Epithelial cell of esophagus (primary cell): ENCODE measurements around the gene TPM1.

ENCODE experiments used
- DNase-seq: peaks from one replicate; pipeline ENCODE4 v3.0.0; 2010; ENCODE audit warnings: low read depth
- H3K4me3 ChIP-seq: 2 replicates; pipeline ENCODE4 v1.5.1; 2011; ENCODE audit warnings: mild to moderate bottlenecking, low read length, control low read depth
- TF ChIP-seq, protein P1 (sequence below): IDR thresholded peaks from 2 replicates; pipeline ENCODE4 v1.5.1; 2011; ENCODE audit warnings: low read depth, mild to moderate bottlenecking, low read length, control low read depth, inconsistent platforms; ENCODE audit not compliant: insufficient read depth; ENCODE audit errors: missing control alignments

The TPM1 gene

DNA sequence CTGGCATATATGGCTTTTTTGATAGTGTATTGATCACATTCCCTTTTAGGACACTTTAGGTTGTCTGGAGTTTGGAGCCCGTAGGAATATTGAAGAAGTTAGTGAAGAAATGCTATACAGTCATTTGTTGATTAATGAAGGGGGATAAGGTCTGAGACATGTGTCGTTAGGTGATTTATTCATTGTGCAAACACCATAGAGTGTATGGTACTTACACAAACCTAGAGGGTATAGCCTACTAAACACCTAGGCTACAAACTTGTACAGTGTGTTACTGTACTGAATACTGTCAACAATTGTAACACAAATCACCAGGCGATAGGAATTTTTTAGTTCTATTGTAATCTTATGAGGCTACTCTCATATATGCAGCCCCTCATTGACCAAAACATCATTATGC is 3.3 kb downstream of the TPM1 start:
- peak overlapping the region; percentile 91 for H3K4me3 ChIP-seq
- TF ChIP-seq, protein P1, sequence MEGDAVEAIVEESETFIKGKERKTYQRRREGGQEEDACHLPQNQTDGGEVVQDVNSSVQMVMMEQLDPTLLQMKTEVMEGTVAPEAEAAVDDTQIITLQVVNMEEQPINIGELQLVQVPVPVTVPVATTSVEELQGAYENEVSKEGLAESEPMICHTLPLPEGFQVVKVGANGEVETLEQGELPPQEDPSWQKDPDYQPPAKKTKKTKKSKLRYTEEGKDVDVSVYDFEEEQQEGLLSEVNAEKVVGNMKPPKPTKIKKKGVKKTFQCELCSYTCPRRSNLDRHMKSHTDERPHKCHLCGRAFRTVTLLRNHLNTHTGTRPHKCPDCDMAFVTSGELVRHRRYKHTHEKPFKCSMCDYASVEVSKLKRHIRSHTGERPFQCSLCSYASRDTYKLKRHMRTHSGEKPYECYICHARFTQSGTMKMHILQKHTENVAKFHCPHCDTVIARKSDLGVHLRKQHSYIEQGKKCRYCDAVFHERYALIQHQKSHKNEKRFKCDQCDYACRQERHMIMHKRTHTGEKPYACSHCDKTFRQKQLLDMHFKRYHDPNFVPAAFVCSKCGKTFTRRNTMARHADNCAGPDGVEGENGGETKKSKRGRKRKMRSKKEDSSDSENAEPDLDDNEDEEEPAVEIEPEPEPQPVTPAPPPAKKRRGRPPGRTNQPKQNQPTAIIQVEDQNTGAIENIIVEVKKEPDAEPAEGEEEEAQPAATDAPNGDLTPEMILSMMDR, result no peak
- DNase-seq, result no peak

DNA sequence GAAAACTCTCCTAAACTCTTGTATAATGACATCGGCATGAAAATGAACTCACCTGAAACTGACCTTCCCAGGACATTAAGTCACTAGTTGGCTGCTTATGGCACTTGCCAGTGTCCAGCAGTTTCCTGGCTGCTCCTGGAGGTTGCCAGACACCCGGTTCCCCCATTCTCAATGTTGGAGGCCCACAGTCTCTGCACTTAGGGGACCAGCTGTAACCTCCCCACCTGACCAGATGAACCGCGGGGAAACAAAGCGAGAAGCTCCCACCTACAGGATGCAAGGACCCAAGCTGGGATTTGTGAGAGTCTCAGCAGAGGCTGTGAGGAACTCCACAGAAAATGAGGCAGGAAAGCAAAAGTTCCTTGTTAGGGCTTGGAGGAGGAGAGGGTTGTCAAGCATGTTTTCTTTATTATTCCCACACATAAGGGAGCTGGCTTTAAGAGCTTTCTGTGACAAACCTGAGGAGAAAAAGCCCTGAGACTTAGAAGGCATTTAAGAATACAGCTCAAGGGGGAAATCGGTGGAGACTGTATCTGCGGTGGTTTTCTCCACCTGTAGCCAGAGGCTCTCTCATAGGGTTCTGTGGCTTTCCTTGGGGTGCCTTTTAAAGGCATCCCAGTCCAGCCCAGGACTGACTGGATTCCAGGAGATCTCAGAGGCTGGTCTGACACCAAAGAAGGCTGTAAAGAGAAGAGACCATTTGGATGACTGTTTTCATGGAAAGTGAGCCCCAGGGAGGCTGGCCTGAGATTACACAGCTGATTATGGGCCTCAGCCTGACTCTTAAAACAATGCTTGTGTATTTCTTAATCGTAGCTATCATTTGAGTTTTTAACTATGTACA is 4.6 kb downstream of the TPM1 start:
- TF ChIP-seq, protein P1, result no peak
- peak; percentile 43 for DNase-seq
- peak overlapping the region; percentile 5 for H3K4me3 ChIP-seq

DNA sequence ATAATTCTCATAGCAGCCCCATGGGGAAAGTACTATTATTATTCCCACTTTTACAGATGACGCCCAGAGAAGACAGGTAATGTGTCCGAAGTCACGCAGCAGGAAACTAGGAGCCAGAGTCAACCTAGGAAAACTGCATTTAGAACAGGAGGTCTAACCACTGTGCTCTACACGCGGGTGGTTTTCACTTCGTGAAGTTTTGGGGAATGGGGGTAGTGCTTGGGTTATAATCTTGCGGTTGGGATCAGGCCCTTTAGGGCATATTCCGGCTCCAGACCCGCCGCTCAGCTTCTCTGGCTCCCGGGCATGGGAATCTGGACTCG is 5.2 kb downstream of the TPM1 start:
- peak overlapping the region; percentile 60 for H3K4me3 ChIP-seq
- DNase-seq, result no peak
- TF ChIP-seq, protein P1, result no peak

DNA sequence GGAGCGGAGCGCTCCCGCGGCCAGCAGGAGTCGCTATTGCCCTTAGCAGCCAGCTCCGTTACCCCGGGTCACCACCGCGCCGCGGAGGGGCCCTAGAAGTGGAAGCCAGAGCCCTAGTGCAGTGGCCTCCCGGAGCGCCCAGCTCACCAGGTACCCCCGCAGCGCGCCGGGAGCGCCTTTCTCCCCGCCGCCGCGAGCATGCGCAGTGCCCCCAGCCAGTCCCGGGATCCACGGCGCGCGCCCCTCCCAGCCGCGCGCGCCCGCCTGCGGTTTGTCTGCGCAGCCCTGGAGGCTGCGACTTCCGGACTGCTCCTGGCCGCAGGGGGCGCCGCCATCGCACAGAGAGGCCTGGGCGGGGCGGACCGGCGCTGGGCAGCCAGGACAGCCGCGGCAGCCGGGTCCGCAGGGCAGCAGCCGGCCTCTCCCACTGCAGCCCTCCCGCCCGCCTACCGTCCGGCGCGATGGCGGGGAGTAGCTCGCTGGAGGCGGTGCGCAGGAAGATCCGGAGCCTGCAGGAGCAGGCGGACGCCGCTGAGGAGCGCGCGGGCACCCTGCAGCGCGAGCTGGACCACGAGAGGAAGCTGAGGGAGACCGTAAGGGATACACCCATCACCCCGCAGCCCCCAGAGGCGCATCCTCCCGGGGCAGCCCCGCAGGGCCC is 5.7 kb downstream of the TPM1 start:
- DNase-seq, result peak; percentile 93
- TF ChIP-seq, protein P1, result peak; percentile 92
- H3K4me3 ChIP-seq, result peak overlapping the region; percentile 60

DNA sequence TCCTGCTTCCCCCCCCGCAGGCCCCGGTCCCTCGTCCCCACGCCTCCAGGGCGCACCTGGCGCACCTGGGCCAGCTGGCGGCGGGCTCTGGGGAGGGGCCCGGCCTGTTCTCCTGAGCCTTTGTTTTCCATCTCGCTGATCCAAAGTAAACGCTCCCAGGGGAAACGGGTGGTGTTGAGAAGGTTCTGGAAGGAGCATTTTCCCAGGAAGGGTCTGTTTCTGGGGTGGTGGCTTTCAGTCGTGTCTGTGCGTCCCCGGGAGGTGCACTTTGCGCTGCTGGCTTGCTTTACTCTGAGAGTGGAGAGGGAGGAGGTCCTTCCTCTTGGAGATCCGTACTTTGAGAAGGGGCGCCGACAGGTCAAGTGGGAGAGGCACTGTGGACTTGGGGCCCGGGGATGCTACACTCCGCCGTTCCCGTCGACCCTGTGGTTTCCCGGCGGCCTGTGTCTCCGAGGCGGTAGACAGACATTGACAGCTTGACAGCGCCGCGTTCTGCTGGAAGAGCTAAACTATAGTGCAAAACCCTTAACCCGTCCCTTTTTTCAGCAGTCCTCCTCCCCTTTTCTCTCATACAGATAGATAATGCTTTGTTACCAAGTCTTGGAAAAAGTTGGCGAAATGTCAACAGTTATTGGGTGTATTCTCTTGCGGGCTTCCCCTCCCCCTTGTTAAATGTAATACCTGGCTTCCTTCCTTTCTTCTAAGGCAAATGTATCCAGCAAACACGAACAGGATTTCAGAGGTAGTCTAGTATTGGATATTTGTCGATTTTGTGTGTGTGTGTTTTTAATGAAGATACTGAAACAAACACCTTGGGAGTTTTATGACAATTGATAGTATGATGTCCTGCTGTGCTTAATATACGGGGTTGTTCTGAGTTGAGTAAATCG is 6.5 kb downstream of the TPM1 start:
- TF ChIP-seq, protein P1, result peak; percentile 12
- peak overlapping the region; percentile 60 for H3K4me3 ChIP-seq
- peak; percentile 55 for DNase-seq

DNA sequence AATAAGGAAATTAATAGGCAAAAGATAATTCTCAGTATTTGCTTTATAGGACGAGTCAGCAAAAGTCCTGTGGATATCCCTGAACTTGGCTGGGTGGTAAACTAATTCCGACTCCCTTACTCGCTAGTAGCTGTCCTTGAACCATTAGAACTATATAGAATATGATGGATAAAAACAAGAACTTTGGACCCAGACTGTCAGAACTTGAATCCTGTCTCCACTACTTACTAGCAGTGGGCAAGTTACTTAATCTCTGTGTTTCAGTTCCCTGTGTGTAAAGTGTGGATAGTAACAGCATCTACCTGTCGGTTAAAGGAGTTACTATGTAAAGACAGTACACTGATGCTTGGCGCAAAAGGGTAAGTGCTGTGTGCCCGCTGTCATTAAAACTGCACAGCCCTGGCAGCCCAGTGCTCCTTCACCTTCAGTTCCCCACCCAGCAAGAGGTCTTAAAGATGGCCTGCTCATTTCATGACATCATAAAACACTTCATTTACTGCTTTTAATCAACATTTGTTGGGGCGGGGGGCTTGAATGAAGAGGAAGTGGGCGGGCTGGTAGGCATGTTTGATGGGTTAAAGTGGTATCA is 7.3 kb downstream of the TPM1 start:
- no peak for DNase-seq
- H3K4me3 ChIP-seq, result peak overlapping the region; percentile 60
- TF ChIP-seq, protein P1, result no peak
